Measurements from ENCODE around the gene CR1.

DNA sequence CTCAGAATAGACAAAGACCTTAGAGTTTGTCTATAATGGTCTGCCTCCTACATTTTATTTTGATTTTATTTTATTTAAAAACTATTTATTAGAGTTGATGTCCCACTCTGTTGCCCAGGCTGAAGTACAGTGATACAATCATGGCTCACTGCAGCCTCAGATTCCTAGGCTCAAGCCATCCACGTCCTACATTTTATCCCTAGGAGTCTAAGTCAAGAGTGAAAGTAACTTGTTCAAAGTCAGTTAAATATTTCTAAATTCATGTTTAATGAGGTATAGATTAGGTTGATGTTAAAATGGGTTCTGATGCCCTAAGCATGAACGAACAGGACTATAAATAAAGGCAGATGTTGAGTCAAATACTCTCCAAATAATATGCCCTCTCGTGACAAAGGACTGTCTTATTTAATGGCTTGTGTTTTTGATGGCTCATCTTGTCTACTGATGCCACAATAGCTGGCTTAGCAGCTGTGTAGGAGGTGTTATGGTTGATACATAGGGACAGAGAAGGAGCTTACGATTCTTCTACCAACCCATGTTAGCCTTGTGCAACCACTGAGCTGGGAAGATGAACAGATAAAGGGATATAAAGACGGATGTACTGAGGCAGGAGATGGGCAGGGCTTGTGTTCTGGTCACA, 83.0 kb downstream of the CR1 start:
- TF ChIP-seq CTCF (IDR thresholded peaks at IDR 0.05; ENCODE audit: extremely low read depth in 1 of 2, insufficient read depth in 1 of 2, low read depth in 1 of 2, low read length in 2 of 2) (no peak), EZH2 (IDR thresholded peaks at IDR 0.05; ENCODE audit: borderline replicate concordance, low read depth, low read length, severe bottlenecking) (no peak), POLR2AphosphoS5 (IDR thresholded peaks at IDR 0.05; ENCODE audit: insufficient read depth, low read depth, low read length) (no peak), MYC (IDR thresholded peaks at IDR 0.05; ENCODE audit: low read depth, low read length) (no peak), POLR2A (IDR thresholded peaks at IDR 0.05; ENCODE audit: low read depth, low read length) (no peak)
